Measurements from ENCODE around the gene TRIM72. TPM values are rescaled to one million over a fixed set of nuclear protein-coding genes. Genes with fewer than 3 reads are reported as not detected.
"Not testable (repeated sequence)": the region's sequence is repeated elsewhere in the genome, so short reads cannot be mapped to it uniquely, and the experiment has no call there.

TRIM72 gene
- total and polyA plus RNA-seq, 7 donors = under 0.01 to 0.27 (median under 0.01) TPM; not detected in 1

GRCh38 chr16:31276600-31276999, 62.7 kb downstream of the TRIM72 start:
- 84 to 89% methylated on average over 5 of the region's 5 CpGs for WGBS, 2 donors
- no peak overlapping the region for H3K4me3 ChIP-seq
- no peaks in the 10 kb centered on the region for H3K9me3 ChIP-seq
- no peaks in the 10 kb centered on the region for H3K4me1 ChIP-seq
- H3K27me3 ChIP-seq = no peaks in the 10 kb centered on the region
- TF ChIP-seq POLR2A (IDR thresholded peaks at IDR 0.05) (no peak), POLR2AphosphoS5 (IDR thresholded peaks at IDR 0.05) (no peak), CTCF (IDR thresholded peaks at IDR 0.05) (no peak), EP300 (IDR thresholded peaks at IDR 0.05) (no peak)
- no peak for DNase-seq
- intact Hi-C loops (cut with DNase I) = no loop called here
- no peak overlapping the region for H3K27ac ChIP-seq
- H3K36me3 ChIP-seq = no peaks in the 10 kb centered on the region

DNA sequence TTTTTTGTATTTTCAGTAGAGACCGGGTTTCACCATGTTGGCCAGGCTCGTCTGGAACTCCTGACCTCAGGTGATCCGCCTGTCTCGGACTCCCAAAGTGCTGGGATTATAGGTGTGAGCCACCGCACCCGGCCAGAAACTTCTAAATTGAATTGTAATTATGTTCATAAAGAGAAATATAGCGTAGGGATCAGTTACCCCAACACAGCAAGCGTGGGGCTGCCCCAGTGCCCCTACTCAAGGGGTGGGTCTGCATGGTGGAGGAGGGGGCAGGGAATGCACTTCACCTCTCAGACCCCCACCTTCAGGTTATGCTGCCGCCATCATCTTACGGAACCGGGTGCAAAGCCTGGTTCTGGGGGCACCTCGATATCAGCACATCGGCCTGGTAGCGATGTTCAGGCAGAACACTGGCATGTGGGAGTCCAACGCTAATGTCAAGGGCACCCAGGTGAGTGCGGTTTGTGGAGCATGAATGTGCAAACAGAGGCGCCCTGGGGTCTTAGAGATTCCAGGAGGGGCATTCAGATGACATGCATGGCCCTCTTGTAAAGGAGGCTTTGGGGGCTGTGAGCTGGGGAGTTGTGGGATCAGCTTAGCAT, 63.8 kb downstream of the TRIM72 start:
- Histone ChIP-seq H3K27me3 (no peaks in the 10 kb centered on the region), H3K36me3 (no peaks in the 10 kb centered on the region), H3K9me3 (no peaks in the 10 kb centered on the region), H3K4me3 (no peak overlapping the region), H3K4me1 (no peaks in the 10 kb centered on the region), H3K27ac (no peak overlapping the region)
- 87 to 93% methylated on average over 17 of the region's 17 CpGs for WGBS, 2 donors
- intact Hi-C loops (cut with DNase I) = no loop called here
- DNase-seq = no peak
- TF ChIP-seq POLR2AphosphoS5 (IDR thresholded peaks at IDR 0.05) = no peak
- no peak for TF ChIP-seq CTCF (IDR thresholded peaks at IDR 0.05)
- TF ChIP-seq POLR2A (IDR thresholded peaks at IDR 0.05) = no peak
- no peak for TF ChIP-seq EP300 (IDR thresholded peaks at IDR 0.05)

- DNase-seq; H3K9me3 ChIP-seq; H3K4me3 ChIP-seq; H3K4me1 ChIP-seq; H3K27me3 ChIP-seq; H3K27ac ChIP-seq; H3K36me3 ChIP-seq; intact Hi-C loops (cut with DNase I): not testable (repeated sequence)
- WGBS, 2 donors = 87 to 94% methylated on average over 4 of the region's 4 CpGs
These were observed 64.9 kb downstream of the TRIM72 start for GRCh38 chr16:31278853-31279252.

Small RNA genes within 50 kb of the gene (small RNA-seq; reads per million reads assigned to genes)
- 0 reads per million in 3 donors for gene AC009088.4
- gene NDUFA3P6 = 0 reads per million in 3 donors

Other genes with a start within 250 kb of the TRIM72 start
- 10 to 100 TPM; 14.6 to 16.1 (median 15.5) TPM for gene HSD3B7, start 228.9 kb upstream of the TRIM72 start, total RNA-seq
- gene HSD3B7, start 228.9 kb upstream of the TRIM72 start, polyA plus RNA-seq = 10 to 100 TPM in 2 of 3 donors, 1 to 10 TPM in 1; 9.0 to 36.1 (median 13.6) TPM
- 1 to 10 TPM in 2 of 4 donors, under 1 TPM in 2; 0.71 to 4.4 (median 2.3) TPM for gene STX1B, start 203.5 kb upstream of the TRIM72 start, total RNA-seq
- 1 to 10 TPM in 1 of 3 donors, under 1 TPM in 1, not detected in 1; 0.60 to 1.2 TPM for gene STX1B, start 203.5 kb upstream of the TRIM72 start, polyA plus RNA-seq
- gene STX4, start 180.6 kb upstream of the TRIM72 start, total RNA-seq = 10 to 100 TPM; 23.9 to 56.5 (median 37.4) TPM
- gene STX4, start 180.6 kb upstream of the TRIM72 start, polyA plus RNA-seq = 10 to 100 TPM; 47.2 to 76.3 (median 55.3) TPM
- gene ZNF668, start 139.9 kb upstream of the TRIM72 start, total RNA-seq = 10 to 100 TPM in 1 of 4 donors, 1 to 10 TPM in 3; 5.2 to 12.5 (median 7.7) TPM
- 10 to 100 TPM in 1 of 3 donors, 1 to 10 TPM in 2; 4.8 to 11.7 (median 4.9) TPM for gene ZNF668, start 139.9 kb upstream of the TRIM72 start, polyA plus RNA-seq
- gene ZNF646, start 139.7 kb upstream of the TRIM72 start, total RNA-seq = 10 to 100 TPM in 1 of 4 donors, 1 to 10 TPM in 3; 8.3 to 12.2 (median 8.8) TPM
- 10 to 100 TPM in 1 of 3 donors, 1 to 10 TPM in 2; 1.8 to 15.0 (median 4.9) TPM for gene ZNF646, start 139.7 kb upstream of the TRIM72 start, polyA plus RNA-seq
- 1 to 10 TPM; 1.1 to 9.1 (median 2.6) TPM for gene PRSS53, start 125.2 kb upstream of the TRIM72 start, total RNA-seq
- gene PRSS53, start 125.2 kb upstream of the TRIM72 start, polyA plus RNA-seq = 1 to 10 TPM in 1 of 3 donors, not detected in 2; 2.0 TPM
- 100 to 1,000 TPM; 107 to 165 (median 116) TPM for gene VKORC1, start 119.3 kb upstream of the TRIM72 start, total RNA-seq
- 10 to 100 TPM; 30.5 to 66.5 (median 45.6) TPM for gene VKORC1, start 119.3 kb upstream of the TRIM72 start, polyA plus RNA-seq
- gene BCKDK, start 105.7 kb upstream of the TRIM72 start, total RNA-seq = 10 to 100 TPM; 29.5 to 42.7 (median 33.7) TPM
- 10 to 100 TPM; 21.6 to 33.2 (median 32.1) TPM for gene BCKDK, start 105.7 kb upstream of the TRIM72 start, polyA plus RNA-seq
- 10 to 100 TPM; 57.1 to 65.7 (median 62.5) TPM for gene KAT8, start 96.5 kb upstream of the TRIM72 start, total RNA-seq
- 10 to 100 TPM; 31.2 to 54.0 (median 38.8) TPM for gene KAT8, start 96.5 kb upstream of the TRIM72 start, polyA plus RNA-seq
- gene PRSS8, start 78.4 kb upstream of the TRIM72 start, total RNA-seq = 1 to 10 TPM in 2 of 4 donors, under 1 TPM in 1, not detected in 1; 0.16 to 3.2 (median 1.1) TPM
- 100 to 1,000 TPM in 1 of 3 donors, 10 to 100 TPM in 2; 54.7 to 342 (median 84.4) TPM for gene PRSS8, start 78.4 kb upstream of the TRIM72 start, polyA plus RNA-seq
- gene PRSS36, start 64.1 kb upstream of the TRIM72 start, total RNA-seq = 1 to 10 TPM in 3 of 4 donors, under 1 TPM in 1; 0.83 to 7.3 (median 3.7) TPM
- 10 to 100 TPM in 1 of 3 donors, 1 to 10 TPM in 2; 4.7 to 10.2 (median 7.6) TPM for gene PRSS36, start 64.1 kb upstream of the TRIM72 start, polyA plus RNA-seq
- 10 to 100 TPM; 44.1 to 63.9 (median 60.4) TPM for gene FUS, start 34.0 kb upstream of the TRIM72 start, total RNA-seq
- 100 to 1,000 TPM in 1 of 3 donors, 10 to 100 TPM in 2; 79.9 to 262 (median 98.3) TPM for gene FUS, start 34.0 kb upstream of the TRIM72 start, polyA plus RNA-seq
- 10 to 100 TPM; 21.0 to 24.6 (median 23.5) TPM for gene PYCARD, start 11.4 kb upstream of the TRIM72 start, total RNA-seq
- gene PYCARD, start 11.4 kb upstream of the TRIM72 start, polyA plus RNA-seq = 100 to 1,000 TPM in 2 of 3 donors, 10 to 100 TPM in 1; 93.1 to 120 (median 107) TPM
- gene PYDC1, start 3.0 kb downstream of the TRIM72 start, total RNA-seq = not detected
- gene PYDC1, start 3.0 kb downstream of the TRIM72 start, polyA plus RNA-seq = under 1 TPM in 1 of 3 donors, not detected in 2; 0.16 TPM
- 10 to 100 TPM in 3 of 4 donors, 1 to 10 TPM in 1; 6.4 to 15.1 (median 12.0) TPM for gene ITGAM, start 45.9 kb downstream of the TRIM72 start, total RNA-seq
- 1 to 10 TPM; 1.2 to 6.1 (median 1.8) TPM for gene ITGAM, start 45.9 kb downstream of the TRIM72 start, polyA plus RNA-seq
- 1 to 10 TPM in 2 of 4 donors, under 1 TPM in 2; 0.66 to 3.8 (median 1.8) TPM for gene ITGAX, start 141.1 kb downstream of the TRIM72 start, total RNA-seq
- gene ITGAX, start 141.1 kb downstream of the TRIM72 start, polyA plus RNA-seq = 1 to 10 TPM in 2 of 3 donors, under 1 TPM in 1; 0.60 to 7.6 (median 1.8) TPM
- not detected for gene ITGAD, start 179.2 kb downstream of the TRIM72 start, total RNA-seq
- under 1 TPM in 1 of 3 donors, not detected in 2; 0.22 TPM for gene ITGAD, start 179.2 kb downstream of the TRIM72 start, polyA plus RNA-seq
- not detected for gene COX6A2, start 214.2 kb downstream of the TRIM72 start, total RNA-seq
- gene COX6A2, start 214.2 kb downstream of the TRIM72 start, polyA plus RNA-seq = 1 to 10 TPM in 1 of 3 donors, under 1 TPM in 1, not detected in 1; 0.32 to 4.8 TPM
- 1 to 10 TPM in 3 of 4 donors, under 1 TPM in 1; 0.36 to 5.3 (median 1.1) TPM for gene ZNF843, start 228.7 kb downstream of the TRIM72 start, total RNA-seq
- gene ZNF843, start 228.7 kb downstream of the TRIM72 start, polyA plus RNA-seq = 1 to 10 TPM in 1 of 3 donors, under 1 TPM in 1, not detected in 1; 0.22 to 1.8 TPM
- gene ARMC5, start 245.4 kb downstream of the TRIM72 start, total RNA-seq = 1 to 10 TPM; 3.9 to 9.5 (median 6.6) TPM
- 10 to 100 TPM in 1 of 3 donors, 1 to 10 TPM in 2; 2.4 to 11.1 (median 2.8) TPM for gene ARMC5, start 245.4 kb downstream of the TRIM72 start, polyA plus RNA-seq